Measurements from ENCODE around the gene IPO11.
"Not testable (repeated sequence)": the region's sequence is repeated elsewhere in the genome, so short reads cannot be mapped to it uniquely, and the experiment has no call there.

Gene IPO11

DNA sequence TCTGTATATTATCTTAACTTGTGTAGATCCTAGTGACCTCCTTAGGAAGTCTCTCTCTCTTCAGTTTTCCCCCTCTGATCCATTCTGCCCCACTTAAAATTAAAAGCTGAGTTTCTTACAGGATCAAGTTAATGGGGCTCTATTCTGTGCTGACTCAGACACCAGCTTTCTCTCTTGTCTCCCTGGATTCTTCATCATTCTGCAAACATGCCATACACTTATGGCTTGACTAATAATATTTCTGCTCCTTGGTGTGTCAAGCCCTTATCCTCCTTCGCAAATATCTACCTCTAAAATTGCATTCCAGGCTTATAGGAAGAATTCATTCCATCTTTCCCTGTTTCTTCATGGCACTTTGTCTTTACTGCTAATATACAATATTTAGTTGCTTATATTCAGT, 184.1 kb downstream of the IPO11 start:
- no peak for DNase-seq (ENCODE audit: low read depth, low spot score)

- DNase-seq (ENCODE audit: low read depth, low spot score), result no peak
Observed at GRCh38 chr5:62597314-62597713, 184.8 kb downstream of the IPO11 start.

DNA sequence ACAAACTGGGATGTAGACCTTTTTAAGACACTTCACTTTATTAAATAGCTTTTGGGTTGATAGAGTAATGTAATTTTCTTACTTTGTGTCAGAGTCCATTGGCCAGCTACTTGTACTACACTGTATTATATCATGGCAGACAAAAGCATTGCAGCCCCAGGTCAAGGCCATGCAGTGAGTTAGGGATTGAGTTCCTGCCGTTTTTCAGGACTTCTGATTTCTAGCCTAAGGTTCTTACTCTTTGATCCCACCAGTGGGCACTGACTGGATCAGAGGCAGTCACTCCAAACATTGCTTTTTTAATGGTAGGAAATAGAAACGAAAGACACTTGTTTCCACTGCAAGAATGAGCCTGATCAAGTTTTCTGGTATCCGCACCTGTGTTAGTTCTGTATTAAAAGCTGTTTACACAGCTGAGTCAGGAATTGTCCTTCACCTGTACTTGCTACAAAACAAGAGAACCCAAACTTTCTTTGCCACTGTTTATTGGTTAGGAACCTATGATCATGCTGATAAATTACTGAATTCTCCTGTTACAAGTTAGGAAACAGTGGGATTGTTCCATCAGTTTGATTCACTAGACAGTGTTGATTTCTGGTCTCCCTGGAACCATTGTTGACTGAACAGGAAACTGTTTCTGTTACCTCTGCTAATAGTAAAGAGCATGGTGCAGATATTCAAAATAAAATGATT, 188.1 kb downstream of the IPO11 start:
- no peak for DNase-seq (ENCODE audit: low read depth, low spot score)

DNA sequence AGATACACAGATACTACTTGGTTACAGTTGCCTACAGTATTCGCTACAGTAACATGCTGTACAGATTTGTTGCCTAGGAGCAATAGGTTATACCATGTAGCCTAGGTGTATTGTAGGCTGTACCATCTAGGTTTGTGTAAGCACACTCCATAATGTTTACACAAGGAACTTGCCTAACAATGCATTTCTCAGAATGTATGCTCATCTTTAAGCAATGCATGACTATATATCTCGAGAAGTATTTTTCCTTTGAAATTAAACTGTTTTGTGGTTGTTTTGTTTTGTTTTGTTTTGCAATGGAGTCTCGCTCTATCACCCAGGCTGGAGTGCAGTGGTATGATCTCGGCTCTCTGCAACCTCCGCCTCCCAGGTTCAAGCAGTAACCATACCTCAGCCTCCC, 191.4 kb downstream of the IPO11 start:
- no peak for DNase-seq (ENCODE audit: low read depth, low spot score)

- DNase-seq (ENCODE audit: low read depth, low spot score), result no peak
Observed at GRCh38 chr5:62605638-62606037, 193.1 kb downstream of the IPO11 start.

- DNase-seq (ENCODE audit: low read depth, low spot score), result no peak
Observed at GRCh38 chr5:62606878-62607277, 194.3 kb downstream of the IPO11 start.

GRCh38 chr5:62607615-62608014, 195.1 kb downstream of the IPO11 start:
- DNase-seq (ENCODE audit: low read depth, low spot score), result no peak

- no peak for DNase-seq (ENCODE audit: low read depth, low spot score)
Observed at GRCh38 chr5:62608529-62609511, 196.3 kb downstream of the IPO11 start.

- no peak for DNase-seq (ENCODE audit: low read depth, low spot score)
Observed at GRCh38 chr5:62614355-62614754, 201.8 kb downstream of the IPO11 start.

DNA sequence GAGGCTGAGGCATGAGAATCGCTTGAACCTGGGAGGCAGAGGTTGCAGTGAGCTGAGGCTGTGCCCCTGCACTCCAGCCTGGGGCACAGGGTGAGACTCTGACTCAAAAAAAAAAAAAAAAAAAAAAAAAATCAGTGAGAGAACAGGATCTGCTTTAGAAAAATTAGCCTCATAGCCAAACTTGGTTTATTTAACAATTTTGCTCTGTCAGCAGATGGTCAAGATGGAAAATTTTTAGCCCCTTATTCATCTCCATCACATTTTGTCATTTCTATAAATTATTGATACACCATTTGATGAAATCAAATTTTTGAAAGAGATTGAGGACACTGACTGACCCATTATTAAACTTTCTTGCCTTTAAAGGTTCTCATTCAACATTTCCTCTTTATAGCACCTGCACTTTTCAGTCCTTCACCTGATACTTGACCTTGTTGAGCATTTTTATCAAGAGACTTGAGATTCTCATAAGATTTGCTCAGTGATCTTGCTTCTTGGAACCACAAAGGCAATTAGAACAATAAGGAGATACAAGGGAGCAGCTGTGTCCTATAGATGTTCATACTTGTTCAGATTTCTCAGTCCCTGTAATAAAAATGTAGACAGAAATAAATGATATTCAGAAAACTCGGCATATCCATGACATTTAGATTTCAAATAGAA, 204.2 kb downstream of the IPO11 start:
- no peak for DNase-seq (ENCODE audit: low read depth, low spot score)

DNA sequence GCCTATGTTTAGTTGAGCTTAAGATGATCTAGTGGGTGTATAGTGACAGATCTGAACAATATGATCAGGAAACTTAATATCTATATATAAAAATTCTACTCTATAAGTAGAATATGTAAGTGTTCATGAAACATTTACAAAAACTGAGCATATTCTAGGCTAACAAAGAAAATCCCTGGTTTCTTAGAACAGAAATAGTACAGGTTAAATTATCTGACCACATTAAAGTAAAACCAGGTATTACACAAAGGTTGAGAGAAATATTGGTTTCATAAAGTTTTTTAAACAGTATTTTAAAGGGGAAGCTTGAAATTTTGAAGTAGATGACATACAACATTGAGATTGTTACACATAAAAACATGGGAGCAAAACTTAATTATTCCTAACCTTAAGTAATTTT, 205.4 kb downstream of the IPO11 start:
- DNase-seq (ENCODE audit: low read depth, low spot score), result no peak

DNA sequence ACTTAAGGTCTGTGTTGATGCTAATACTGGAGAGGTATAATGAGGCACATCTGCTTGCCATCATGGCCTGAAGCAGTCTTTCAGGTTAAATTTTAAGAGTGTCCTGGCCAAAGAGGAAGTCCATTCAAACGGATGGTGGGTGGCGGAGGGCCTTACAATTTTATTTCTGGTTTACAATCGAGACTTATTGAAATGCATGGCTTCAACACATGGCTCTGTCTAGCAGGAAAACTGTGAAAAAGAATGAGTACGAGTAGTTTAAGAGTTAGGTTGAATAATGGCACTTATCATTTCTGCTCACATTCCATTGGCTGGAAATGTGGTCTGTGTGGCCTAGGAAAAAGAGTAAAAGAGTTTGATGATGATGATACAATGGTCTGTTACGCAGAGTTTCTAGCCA, 208.2 kb downstream of the IPO11 start:
- DNase-seq (ENCODE audit: low read depth, low spot score), result no peak

- no peak for DNase-seq (ENCODE audit: low read depth, low spot score)
Observed at GRCh38 chr5:62621280-62621679, 208.7 kb downstream of the IPO11 start.

- DNase-seq (ENCODE audit: low read depth, low spot score), result no peak
Observed at GRCh38 chr5:62623271-62623670, 210.7 kb downstream of the IPO11 start.

- DNase-seq (ENCODE audit: low read depth, low spot score), result not testable (repeated sequence)
Observed at GRCh38 chr5:62624436-62624835, 211.9 kb downstream of the IPO11 start.

DNA sequence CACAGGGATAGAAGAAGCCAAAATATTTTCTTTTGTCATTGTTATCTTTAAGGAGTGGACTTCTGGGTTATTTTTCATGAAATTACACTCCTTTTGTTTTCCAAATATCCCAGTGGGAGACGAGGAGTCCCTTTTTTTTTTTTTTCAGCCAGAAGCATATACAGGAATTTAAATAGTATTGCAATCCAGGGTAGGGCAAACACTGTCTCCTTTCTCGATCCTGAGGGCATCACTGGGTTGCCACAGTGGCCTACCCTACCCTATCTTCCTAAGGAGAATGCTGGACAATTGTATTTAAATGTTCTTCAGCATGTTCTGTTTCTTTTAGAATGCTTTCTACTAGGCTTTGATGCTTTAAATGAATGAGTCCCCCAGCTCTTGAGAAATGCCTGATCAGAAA, 214.0 kb downstream of the IPO11 start:
- no peak for DNase-seq (ENCODE audit: low read depth, low spot score)

DNA sequence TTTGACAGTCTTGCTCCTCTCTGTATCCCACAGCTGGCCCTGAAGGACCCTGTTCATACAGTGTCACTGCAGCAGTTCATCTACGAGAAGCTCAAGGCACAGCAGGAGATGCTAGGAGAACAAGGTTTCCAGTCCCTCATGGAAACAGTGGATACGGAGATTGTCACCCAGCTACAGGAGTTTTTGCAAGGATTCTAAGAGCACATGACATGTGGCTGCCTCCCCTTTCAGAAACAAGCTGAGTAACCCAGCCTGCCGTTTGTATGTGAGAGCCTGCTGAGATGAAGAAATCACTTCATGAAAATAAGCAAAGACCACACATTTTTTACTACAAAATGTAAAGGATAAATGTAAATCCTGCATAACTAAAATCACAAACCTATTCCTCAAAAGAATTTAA, 214.6 kb downstream of the IPO11 start:
- no peak for DNase-seq (ENCODE audit: low read depth, low spot score)

DNA sequence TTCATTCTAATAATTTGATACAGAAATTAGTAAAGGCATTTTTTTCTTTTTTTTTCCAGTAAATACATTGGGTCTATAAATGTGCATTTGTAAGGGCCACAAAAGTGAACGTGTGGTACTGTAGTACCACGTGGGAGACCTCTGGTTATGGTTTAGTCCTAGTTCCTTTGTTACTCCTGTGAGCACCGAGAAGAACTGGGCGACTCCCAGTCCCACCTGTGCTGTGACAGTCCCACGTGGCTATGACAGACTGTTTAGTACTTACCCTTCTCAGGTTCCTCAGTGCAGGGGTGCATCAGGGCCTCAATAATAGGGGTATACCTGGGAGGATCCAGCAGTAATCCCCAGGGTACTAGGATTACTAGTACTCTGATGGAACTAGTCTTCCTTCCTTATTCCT, 215.3 kb downstream of the IPO11 start:
- DNase-seq (ENCODE audit: low read depth, low spot score), result no peak

DNA sequence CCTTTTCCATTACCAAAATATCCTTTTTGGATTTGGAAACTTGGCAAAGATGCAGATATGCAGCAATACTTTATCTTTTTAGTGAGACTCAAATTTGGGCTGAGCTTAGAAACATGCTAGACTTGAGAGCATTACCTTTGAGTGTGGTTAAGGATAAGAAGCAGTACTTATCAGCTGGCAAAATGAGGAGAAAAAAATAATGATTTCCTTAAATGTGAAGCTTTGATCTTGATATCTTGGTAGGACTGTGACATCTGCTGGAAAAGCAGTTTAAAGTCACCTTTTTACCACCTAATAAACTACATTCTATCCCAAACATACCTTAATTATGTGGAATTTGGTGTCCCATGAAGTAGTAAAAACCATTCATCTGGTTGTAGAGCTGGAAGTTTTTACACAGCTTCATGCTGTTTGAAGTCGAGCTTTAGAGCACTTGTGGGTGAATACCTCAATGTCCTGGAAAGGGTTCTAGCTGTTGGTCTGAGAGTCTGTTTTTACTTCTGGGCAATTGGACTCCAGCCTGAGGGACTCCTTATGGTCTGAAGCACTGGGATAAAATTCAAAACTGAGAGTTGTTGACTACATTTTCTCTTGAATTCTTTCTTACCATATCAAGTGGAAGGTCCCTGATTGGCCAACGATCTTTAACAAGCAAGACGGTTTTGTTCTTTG, 219.5 kb downstream of the IPO11 start:
- no peak for DNase-seq (ENCODE audit: low read depth, low spot score)

DNA sequence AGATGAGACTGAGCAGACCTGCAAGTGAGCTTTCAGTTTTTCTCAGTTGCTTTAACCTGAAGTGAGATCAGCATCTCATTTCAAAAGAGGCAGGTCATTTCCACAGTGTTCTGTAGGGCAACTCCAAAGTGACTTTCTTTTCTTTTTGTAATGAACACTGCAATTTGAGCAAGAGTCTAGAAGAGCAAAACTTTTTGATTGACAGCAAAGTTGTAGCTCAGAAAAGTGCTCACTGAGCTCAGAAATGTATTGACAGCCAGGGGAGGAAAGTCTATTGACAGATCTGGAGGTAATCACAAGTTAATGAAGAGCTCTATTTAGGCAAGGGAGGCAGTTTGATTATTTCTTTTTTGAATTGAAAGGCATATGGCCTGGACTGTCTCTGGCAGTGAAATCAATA, 220.7 kb downstream of the IPO11 start:
- DNase-seq (ENCODE audit: low read depth, low spot score), result no peak

GRCh38 chr5:62640446-62640845, 227.9 kb downstream of the IPO11 start:
- no peak for DNase-seq (ENCODE audit: low read depth, low spot score)

DNA sequence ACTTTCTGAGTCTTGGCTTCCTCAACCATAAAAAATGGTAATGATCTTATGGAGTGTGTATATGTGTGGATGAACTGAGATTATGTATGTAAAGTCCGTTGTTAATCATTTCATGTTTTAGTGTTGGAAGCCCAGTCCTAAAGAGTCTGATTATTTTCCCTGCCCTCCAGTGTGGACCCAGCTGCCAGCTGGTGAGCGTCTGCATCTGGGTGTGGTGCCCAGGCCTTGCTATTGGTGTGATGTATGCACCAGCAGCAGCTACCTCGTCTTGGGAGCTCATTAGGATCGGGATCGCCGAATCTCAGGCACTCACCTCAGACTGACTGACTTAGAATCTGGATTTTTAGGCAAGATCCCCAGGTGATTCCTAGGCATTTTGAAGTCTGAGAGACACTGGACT, 229.9 kb downstream of the IPO11 start:
- DNase-seq (ENCODE audit: low read depth, low spot score), result no peak

All from brain pericyte (primary cell).